GM10847 (cell line): ENCODE measurements around the gene INSC.

Experiments used
- POLR2A ChIP-seq: IDR thresholded peaks from 2 replicates; pipeline ENCODE4 v1.6.1; 2011; ENCODE audit not compliant: insufficient read length; ENCODE audit errors: extremely low read depth

Gene INSC

GRCh38 chr11:15158351-15159015 is 43.8 kb downstream of the INSC start:
- no peak for TF ChIP-seq POLR2A

DNA sequence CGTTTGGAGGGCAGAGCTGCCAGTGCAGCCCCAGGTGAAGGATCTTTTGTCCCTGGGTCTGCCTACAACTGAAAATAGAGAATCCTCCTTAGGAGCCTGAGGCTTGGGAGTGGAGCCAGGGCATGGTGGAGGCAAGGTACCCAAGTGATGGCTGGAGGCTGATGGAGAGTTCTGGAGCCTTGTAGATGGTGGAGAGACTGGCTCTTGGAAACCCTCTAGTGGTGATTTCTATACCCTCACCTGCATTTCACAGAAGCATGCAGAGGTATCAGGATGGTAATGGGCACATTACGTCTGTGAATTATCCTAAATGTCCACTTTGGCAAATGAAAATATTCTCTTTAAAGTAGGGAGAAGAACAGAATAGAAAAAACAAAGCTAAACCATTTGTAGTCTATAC is 44.4 kb downstream of the INSC start:
- TF ChIP-seq POLR2A = no peak

DNA sequence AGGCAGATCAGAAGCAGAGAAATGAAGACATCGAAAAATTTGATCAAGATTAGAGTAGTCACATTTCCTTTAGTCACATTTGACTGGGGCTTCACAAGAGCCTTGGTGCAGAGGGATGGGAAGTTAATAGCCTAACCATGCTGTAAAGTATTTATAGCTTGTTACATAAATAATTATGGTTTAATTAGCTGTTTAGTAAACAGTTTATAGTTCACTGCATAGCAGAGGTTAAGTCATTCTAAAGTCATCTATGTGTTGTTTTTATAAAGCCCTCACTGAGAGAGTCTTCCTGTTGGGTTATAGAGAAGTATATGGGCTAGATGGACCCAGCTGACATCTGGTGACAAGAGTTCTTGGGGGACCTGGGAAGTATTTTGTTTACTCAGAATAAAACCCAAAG is 47.1 kb downstream of the INSC start:
- no peak for TF ChIP-seq POLR2A

GRCh38 chr11:15163136-15163535 is 48.4 kb downstream of the INSC start:
- no peak for TF ChIP-seq POLR2A

DNA sequence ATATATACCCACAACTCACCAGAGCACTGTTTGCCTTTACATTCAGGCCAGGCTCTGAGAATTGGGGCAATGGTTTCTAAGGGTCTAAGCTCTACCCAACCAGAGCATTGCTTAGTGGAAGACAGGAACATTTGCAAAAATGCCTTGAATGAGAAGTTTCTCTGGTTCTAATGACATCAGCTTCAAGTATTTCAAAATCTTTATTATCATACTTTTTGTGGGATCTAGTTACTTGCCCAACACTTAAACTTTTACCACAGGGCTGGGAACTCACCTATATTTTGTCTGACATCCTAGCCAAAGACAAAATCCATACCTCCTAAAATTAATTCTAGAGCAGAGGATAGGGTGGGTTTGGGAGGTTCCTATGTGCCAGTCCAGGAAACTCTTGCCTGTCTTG is 51.5 kb downstream of the INSC start:
- no peak for TF ChIP-seq POLR2A

DNA sequence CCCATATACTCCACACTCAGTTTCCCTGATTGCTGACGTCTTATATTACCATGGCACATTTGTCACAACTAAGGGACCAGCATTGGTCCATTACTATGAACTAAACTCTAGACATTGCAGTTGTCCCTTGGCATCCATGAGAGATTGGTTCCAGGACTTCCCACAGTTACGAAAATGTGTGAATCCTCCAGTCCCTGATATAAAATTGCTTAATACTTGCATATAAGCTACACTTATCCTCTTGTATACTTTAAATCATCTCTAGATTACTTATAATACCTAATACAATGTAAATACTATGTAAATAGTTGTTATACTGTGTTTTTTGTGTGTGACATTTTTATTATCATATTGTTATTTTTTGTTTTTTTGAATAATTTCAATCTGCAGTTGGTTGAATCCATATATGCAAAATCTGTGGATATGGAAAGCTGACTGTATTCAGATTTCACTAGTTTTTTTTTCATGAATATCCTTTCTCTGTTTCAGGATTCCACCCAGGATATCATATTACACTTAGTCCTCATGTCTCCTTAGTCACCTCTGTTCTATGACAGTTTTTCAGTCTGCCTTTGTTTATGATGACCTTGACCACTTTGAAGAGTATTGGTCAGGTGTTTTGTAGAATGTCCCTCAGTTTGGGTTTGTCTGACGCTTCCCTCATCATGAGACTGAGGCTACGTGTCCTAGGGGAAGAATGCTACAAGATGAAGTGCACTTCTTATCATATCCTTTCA is 55.3 kb downstream of the INSC start:
- TF ChIP-seq POLR2A = no peak

DNA sequence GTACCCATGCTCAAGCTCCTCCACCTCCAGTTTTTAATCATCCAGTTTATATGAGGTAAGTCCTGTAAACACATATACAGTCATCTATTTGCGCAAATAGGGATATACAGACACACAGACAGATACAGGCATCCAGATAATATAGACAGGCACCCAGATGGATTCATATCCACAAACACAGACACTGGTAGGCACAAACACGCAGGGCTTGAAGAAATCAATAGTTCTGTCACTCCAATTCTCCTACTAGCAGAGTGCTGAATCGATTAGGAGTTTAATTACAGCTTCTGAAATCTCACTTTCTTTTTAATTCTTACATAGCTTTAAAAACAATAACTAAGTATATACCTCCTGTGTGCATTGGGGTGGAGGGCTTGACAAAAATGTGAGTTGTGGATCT is 56.0 kb downstream of the INSC start:
- no peak for TF ChIP-seq POLR2A

GRCh38 chr11:15171956-15172355 is 57.2 kb downstream of the INSC start:
- TF ChIP-seq POLR2A = no peak

GRCh38 chr11:15175831-15176230 is 61.1 kb downstream of the INSC start:
- no peak for TF ChIP-seq POLR2A

DNA sequence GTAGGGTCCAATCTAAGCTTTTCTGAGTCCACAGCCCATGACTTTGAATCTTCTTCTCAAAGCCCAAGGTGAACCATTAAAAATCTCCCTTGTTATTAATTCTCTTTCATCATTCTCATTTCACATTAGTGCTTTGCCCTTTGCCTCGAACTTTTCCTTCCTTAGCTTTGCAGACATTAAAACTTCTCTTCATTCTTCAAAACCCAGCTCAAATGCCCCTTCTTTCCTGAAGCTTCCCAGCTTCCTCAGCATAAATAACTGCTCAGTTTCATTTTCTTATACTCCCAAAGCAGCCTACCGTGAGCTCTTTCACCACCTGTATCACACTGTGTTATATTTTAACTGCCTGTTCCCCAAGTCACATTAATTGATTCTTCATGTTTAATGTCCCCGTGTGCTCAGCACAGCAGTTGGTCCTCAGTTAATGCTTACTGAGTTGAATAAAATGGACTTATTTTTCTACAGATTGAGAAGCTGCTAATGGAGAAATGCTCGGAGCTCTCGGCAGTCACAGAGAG is 62.0 kb downstream of the INSC start:
- TF ChIP-seq POLR2A = no peak

DNA sequence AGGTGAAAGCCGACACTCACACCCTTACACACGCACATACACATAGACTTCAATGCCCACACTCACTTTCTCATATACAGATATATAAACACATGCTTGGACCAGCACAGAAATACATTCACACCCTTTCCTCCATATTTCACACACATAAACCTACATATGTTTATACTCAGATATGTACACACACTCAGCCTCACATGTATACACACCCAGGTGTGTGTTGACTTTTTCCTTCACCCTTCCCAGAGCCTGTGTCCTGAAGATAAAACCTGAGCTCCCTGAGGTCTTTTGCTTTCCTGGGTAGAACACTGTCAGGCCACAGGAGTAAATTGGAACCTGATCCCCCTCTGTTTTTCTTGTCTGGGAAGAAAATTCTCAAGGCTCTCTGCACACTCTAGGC is 62.8 kb downstream of the INSC start:
- no peak for TF ChIP-seq POLR2A

GRCh38 chr11:15178214-15178613 is 63.5 kb downstream of the INSC start:
- no peak for TF ChIP-seq POLR2A

GRCh38 chr11:15179167-15179566 is 64.4 kb downstream of the INSC start:
- TF ChIP-seq POLR2A = no peak

DNA sequence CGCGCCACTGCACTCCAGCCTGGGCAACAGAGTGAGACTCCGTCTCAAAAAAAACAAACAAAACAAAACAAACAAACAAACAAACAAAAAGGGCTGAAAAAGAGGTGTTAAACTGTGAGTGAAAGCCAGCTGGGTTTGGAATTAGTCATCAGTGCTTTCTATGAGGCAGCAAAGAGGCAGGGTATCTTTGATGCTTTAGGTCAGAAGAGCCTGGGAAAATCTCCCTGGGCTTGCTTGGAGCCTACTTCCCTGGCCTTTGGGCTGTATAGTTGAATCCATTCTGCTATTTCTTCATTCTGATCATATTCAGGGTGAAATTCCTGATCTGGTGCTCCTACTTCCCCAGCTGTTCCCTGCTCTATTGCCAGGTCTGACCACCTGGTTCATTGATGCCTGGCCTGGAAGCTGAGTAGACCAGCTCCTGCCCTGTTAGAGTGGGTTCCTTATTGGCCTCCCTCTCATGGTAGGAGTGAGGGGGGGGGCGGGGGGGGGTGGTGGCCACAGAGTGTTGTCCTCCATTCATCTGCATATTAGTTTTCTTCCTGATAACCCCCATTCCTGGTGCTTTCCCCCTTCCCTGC is 65.6 kb downstream of the INSC start:
- no peak for TF ChIP-seq POLR2A

- no peak for TF ChIP-seq POLR2A
Observed at GRCh38 chr11:15182372-15182771, 67.6 kb downstream of the INSC start.

DNA sequence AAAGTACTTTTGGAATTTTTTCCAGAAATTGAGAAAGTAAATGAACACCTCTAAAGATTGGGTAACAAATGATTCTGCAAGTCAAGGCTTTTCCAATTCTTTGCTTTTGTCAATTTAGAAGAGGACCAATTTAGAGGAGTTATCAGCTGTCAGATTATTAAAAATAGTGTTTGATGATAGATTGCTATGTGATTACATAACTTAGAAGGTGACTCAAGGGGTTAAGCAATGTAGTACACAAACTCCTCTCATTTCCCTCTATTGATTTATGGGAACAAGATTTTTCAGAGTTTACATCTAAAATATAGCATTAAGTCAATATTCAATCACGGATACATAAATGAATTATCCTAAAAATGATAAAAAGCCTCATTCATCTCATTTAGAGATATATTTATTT is 70.3 kb downstream of the INSC start:
- no peak for TF ChIP-seq POLR2A

DNA sequence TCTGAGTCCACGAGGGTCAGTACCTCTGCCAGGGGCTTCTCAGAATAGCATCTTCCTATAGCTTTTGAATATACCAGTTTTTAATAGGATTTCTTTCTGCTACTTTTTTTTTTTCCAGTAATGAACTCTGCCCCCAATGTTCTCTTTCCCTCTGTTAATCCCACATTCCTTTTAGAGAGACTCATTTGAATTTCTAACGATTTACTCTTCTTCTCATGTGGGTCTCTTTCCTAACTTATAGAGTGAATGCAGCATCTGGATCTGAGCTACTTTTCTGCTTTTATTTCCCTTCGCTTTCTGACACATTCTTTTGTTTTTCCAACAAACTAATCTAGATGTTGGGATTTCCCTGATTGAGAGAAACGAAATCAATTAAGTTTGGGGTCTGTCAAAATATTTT is 71.4 kb downstream of the INSC start:
- TF ChIP-seq POLR2A = no peak

GRCh38 chr11:15189189-15189588 is 74.5 kb downstream of the INSC start:
- TF ChIP-seq POLR2A = no peak
